ENCODE data around the gene VTI1A.
"Not testable (repeated sequence)": the region's sequence is repeated elsewhere in the genome, so short reads cannot be mapped to it uniquely, and the experiment has no call there.

The VTI1A gene

GRCh38 chr10:112851181-112851580, 404.2 kb downstream of the VTI1A start:
- no peak overlapping the region for H3K4me3 ChIP-seq (ENCODE audit: low read length)

GRCh38 chr10:112851588-112852211, 404.7 kb downstream of the VTI1A start:
- H3K27me3 ChIP-seq (ENCODE audit: control insufficient read depth, insufficient read depth, low read length), result no peaks in the 10 kb centered on the region
- peaks cover 11% of the 10 kb centered on the region for H3K4me1 ChIP-seq (ENCODE audit: control insufficient read depth, insufficient read depth, low read length)
- H3K36me3 ChIP-seq (ENCODE audit: control insufficient read depth, insufficient read depth, low read length), result no peaks in the 10 kb centered on the region
- no peaks in the 10 kb centered on the region for H3K9me3 ChIP-seq (ENCODE audit: control insufficient read depth, low read length)
- no peak overlapping the region for H3K4me3 ChIP-seq (ENCODE audit: low read length)
- H3K9ac ChIP-seq (ENCODE audit: low read length), result no peak overlapping the region

More at GRCh38 chr10:112851181-112851580, 404.2 kb downstream of the VTI1A start:
- H3K9ac ChIP-seq (ENCODE audit: low read length), result no peak overlapping the region
- H3K27me3 ChIP-seq (ENCODE audit: control insufficient read depth, insufficient read depth, low read length), result no peaks in the 10 kb centered on the region
- H3K4me1 ChIP-seq (ENCODE audit: control insufficient read depth, insufficient read depth, low read length), result peaks cover 11% of the 10 kb centered on the region
- no peaks in the 10 kb centered on the region for H3K9me3 ChIP-seq (ENCODE audit: control insufficient read depth, low read length)
- H3K36me3 ChIP-seq (ENCODE audit: control insufficient read depth, insufficient read depth, low read length), result no peaks in the 10 kb centered on the region

GRCh38 chr10:112852306-112852705, 405.3 kb downstream of the VTI1A start:
- no peak overlapping the region for H3K9ac ChIP-seq (ENCODE audit: low read length)
- no peak overlapping the region for H3K4me3 ChIP-seq (ENCODE audit: low read length)

GRCh38 chr10:112855134-112855533, 408.1 kb downstream of the VTI1A start:
- Histone ChIP-seq H3K36me3 (ENCODE audit: control insufficient read depth, insufficient read depth, low read length) (no peaks in the 10 kb centered on the region), H3K4me3 (ENCODE audit: low read length) (no peak overlapping the region), H3K9me3 (ENCODE audit: control insufficient read depth, low read length) (no peaks in the 10 kb centered on the region), H3K4me1 (ENCODE audit: control insufficient read depth, insufficient read depth, low read length) (peaks cover 11% of the 10 kb centered on the region), H3K27me3 (ENCODE audit: control insufficient read depth, insufficient read depth, low read length) (no peaks in the 10 kb centered on the region), H3K9ac (ENCODE audit: low read length) (no peak overlapping the region)

More at GRCh38 chr10:112852306-112852705, 405.3 kb downstream of the VTI1A start:
- no peaks in the 10 kb centered on the region for H3K9me3 ChIP-seq (ENCODE audit: control insufficient read depth, low read length)
- H3K36me3 ChIP-seq (ENCODE audit: control insufficient read depth, insufficient read depth, low read length), result no peaks in the 10 kb centered on the region
- H3K27me3 ChIP-seq (ENCODE audit: control insufficient read depth, insufficient read depth, low read length), result no peaks in the 10 kb centered on the region
- H3K4me1 ChIP-seq (ENCODE audit: control insufficient read depth, insufficient read depth, low read length), result peaks cover 11% of the 10 kb centered on the region

GRCh38 chr10:112857493-112857892, 410.5 kb downstream of the VTI1A start:
- no peaks in the 10 kb centered on the region for H3K27me3 ChIP-seq (ENCODE audit: control insufficient read depth, insufficient read depth, low read length)
- no peaks in the 10 kb centered on the region for H3K9me3 ChIP-seq (ENCODE audit: control insufficient read depth, low read length)
- H3K9ac ChIP-seq (ENCODE audit: low read length), result no peak overlapping the region
- no peak overlapping the region for H3K4me3 ChIP-seq (ENCODE audit: low read length)
- H3K4me1 ChIP-seq (ENCODE audit: control insufficient read depth, insufficient read depth, low read length), result no peaks in the 10 kb centered on the region
- no peaks in the 10 kb centered on the region for H3K36me3 ChIP-seq (ENCODE audit: control insufficient read depth, insufficient read depth, low read length)

- H3K9ac ChIP-seq (ENCODE audit: low read length), result no peak overlapping the region
- H3K4me1 ChIP-seq (ENCODE audit: control insufficient read depth, insufficient read depth, low read length), result no peaks in the 10 kb centered on the region
- H3K27me3 ChIP-seq (ENCODE audit: control insufficient read depth, insufficient read depth, low read length), result no peaks in the 10 kb centered on the region
- no peaks in the 10 kb centered on the region for H3K9me3 ChIP-seq (ENCODE audit: control insufficient read depth, low read length)
- no peak overlapping the region for H3K4me3 ChIP-seq (ENCODE audit: low read length)
- no peaks in the 10 kb centered on the region for H3K36me3 ChIP-seq (ENCODE audit: control insufficient read depth, insufficient read depth, low read length)
Measured at GRCh38 chr10:112858986-112859651, 412.1 kb downstream of the VTI1A start.

- no peaks in the 10 kb centered on the region for H3K4me1 ChIP-seq (ENCODE audit: control insufficient read depth, insufficient read depth, low read length)
- H3K27me3 ChIP-seq (ENCODE audit: control insufficient read depth, insufficient read depth, low read length), result no peaks in the 10 kb centered on the region
- no peaks in the 10 kb centered on the region for H3K9me3 ChIP-seq (ENCODE audit: control insufficient read depth, low read length)
- no peaks in the 10 kb centered on the region for H3K36me3 ChIP-seq (ENCODE audit: control insufficient read depth, insufficient read depth, low read length)
- H3K9ac ChIP-seq (ENCODE audit: low read length), result no peak overlapping the region
- no peak overlapping the region for H3K4me3 ChIP-seq (ENCODE audit: low read length)
Measured at GRCh38 chr10:112859793-112860192, 412.8 kb downstream of the VTI1A start.

GRCh38 chr10:112863461-112863860, 416.4 kb downstream of the VTI1A start:
- not testable (repeated sequence) for H3K4me3 ChIP-seq (ENCODE audit: low read length); H3K27me3 ChIP-seq (ENCODE audit: control insufficient read depth, insufficient read depth, low read length); H3K9ac ChIP-seq (ENCODE audit: low read length); H3K36me3 ChIP-seq (ENCODE audit: control insufficient read depth, insufficient read depth, low read length); H3K9me3 ChIP-seq (ENCODE audit: control insufficient read depth, low read length); H3K4me1 ChIP-seq (ENCODE audit: control insufficient read depth, insufficient read depth, low read length)

Data from mucosa of stomach (tissue), 1 donor.